Parathyroid adenoma (tissue), 2 donors: ENCODE results near the gene PAXX.
A peak's percentile ranks its signal among the peaks of the same experiment; 100 is the strongest.

Source experiments
- H2AFZ ChIP-seq: fragments of 300-600 bp; sonication (generic); one replicate; pipeline ENCODE4 v1.7.0; 2017; ENCODE audit warnings: antibody characterized with exemption, mild to moderate bottlenecking
- H3K27ac ChIP-seq: fragments of 300-600 bp; sonication (generic); one replicate; pipeline ENCODE4 v1.7.0; 2017
- H3K27me3 ChIP-seq: fragments of 300-600 bp; sonication (generic); one replicate; pipeline ENCODE4 v1.7.0; 2017; ENCODE audit warnings: low read length; ENCODE audit not compliant: control insufficient read depth, insufficient read depth
- H3K36me3 ChIP-seq: fragments of 300-600 bp; sonication (generic); one replicate; pipeline ENCODE4 v1.7.0; 2017; ENCODE audit warnings: low read length; ENCODE audit not compliant: control insufficient read depth, insufficient read depth
- H3K4me1 ChIP-seq: fragments of 300-600 bp; sonication (generic); one replicate; pipeline ENCODE4 v1.7.0; 2017; ENCODE audit warnings: control low read depth
- H3K4me2 ChIP-seq: fragments of 300-600 bp; sonication (generic); one replicate; pipeline ENCODE4 v1.7.0; 2017; ENCODE audit warnings: low read length
- H3K4me3 ChIP-seq: fragments of 300-600 bp; sonication (generic); one replicate; pipeline ENCODE4 v1.7.0; 2017; ENCODE audit warnings: low read depth, low read length
- H3K79me2 ChIP-seq: fragments of 300-600 bp; sonication (generic); one replicate; pipeline ENCODE4 v1.7.0; 2017; ENCODE audit warnings: control low read depth
- H3K9ac ChIP-seq: fragments of 300-600 bp; sonication (generic); one replicate; pipeline ENCODE4 v1.7.0; 2017; ENCODE audit warnings: mild to moderate bottlenecking
- H3K9me3 ChIP-seq: fragments of 300-600 bp; sonication (generic); one replicate; pipeline ENCODE4 v1.7.0; 2017; ENCODE audit warnings: low read length; ENCODE audit not compliant: control insufficient read depth
- TF ChIP-seq, protein P1 (sequence below): fragments of 300-600 bp; sonication (generic); IDR thresholded peaks from one replicate; pipeline ENCODE4 v1.7.0; 2017; ENCODE audit warnings: antibody characterized with exemption, mild to moderate bottlenecking
- donor health status: primary hyperparathyroidism.

PAXX gene

GRCh38 chr9:136977649-136978072 lies 14.6 kb upstream of the PAXX start:
- Histone ChIP-seq H3K36me3 (no peaks in the 10 kb centered on the region), H3K9me3 (no peaks in the 10 kb centered on the region), H3K27me3 (no peaks in the 10 kb centered on the region), H3K79me2 (no peaks in the 10 kb centered on the region), H3K4me3 (no peak overlapping the region), H3K9ac (no peak overlapping the region), H3K27ac (no peak overlapping the region), H3K4me1 (no peaks in the 10 kb centered on the region), H2AFZ (peak overlapping the region; percentile 56), H3K4me2 (peak overlapping the region; percentile 51)
- TF ChIP-seq, protein P1, sequence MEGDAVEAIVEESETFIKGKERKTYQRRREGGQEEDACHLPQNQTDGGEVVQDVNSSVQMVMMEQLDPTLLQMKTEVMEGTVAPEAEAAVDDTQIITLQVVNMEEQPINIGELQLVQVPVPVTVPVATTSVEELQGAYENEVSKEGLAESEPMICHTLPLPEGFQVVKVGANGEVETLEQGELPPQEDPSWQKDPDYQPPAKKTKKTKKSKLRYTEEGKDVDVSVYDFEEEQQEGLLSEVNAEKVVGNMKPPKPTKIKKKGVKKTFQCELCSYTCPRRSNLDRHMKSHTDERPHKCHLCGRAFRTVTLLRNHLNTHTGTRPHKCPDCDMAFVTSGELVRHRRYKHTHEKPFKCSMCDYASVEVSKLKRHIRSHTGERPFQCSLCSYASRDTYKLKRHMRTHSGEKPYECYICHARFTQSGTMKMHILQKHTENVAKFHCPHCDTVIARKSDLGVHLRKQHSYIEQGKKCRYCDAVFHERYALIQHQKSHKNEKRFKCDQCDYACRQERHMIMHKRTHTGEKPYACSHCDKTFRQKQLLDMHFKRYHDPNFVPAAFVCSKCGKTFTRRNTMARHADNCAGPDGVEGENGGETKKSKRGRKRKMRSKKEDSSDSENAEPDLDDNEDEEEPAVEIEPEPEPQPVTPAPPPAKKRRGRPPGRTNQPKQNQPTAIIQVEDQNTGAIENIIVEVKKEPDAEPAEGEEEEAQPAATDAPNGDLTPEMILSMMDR, result no peak

- Histone ChIP-seq H3K27ac (no peak overlapping the region), H3K79me2 (no peaks in the 10 kb centered on the region), H3K4me1 (no peaks in the 10 kb centered on the region), H3K36me3 (no peaks in the 10 kb centered on the region), H3K4me3 (no peak overlapping the region), H3K9ac (no peak overlapping the region), H3K9me3 (no peaks in the 10 kb centered on the region), H3K4me2 (peak overlapping the region; percentile 51), H2AFZ (peak overlapping the region; percentile 56), H3K27me3 (no peaks in the 10 kb centered on the region)
- TF ChIP-seq, protein P1, result no peak
Observed at GRCh38 chr9:136978073-136978864, 14.0 kb upstream of the PAXX start.

- H3K4me2 ChIP-seq, result no peak overlapping the region
- H3K9ac ChIP-seq, result no peak overlapping the region
- no peaks in the 10 kb centered on the region for H3K36me3 ChIP-seq
- no peak overlapping the region for H3K4me3 ChIP-seq
- no peak overlapping the region for H2AFZ ChIP-seq
- H3K9me3 ChIP-seq, result no peaks in the 10 kb centered on the region
- H3K79me2 ChIP-seq, result no peaks in the 10 kb centered on the region
- no peak overlapping the region for H3K27ac ChIP-seq
- H3K4me1 ChIP-seq, result no peaks in the 10 kb centered on the region
- TF ChIP-seq, protein P1, result no peak
- H3K27me3 ChIP-seq, result no peaks in the 10 kb centered on the region
Observed at GRCh38 chr9:136978865-136979544, 13.2 kb upstream of the PAXX start.

GRCh38 chr9:136979769-136980587 lies 12.2 kb upstream of the PAXX start:
- Histone ChIP-seq H3K4me3 (no peak overlapping the region), H3K27ac (no peak overlapping the region), H3K79me2 (no peaks in the 10 kb centered on the region), H3K9ac (no peak overlapping the region), H3K27me3 (no peaks in the 10 kb centered on the region), H3K36me3 (no peaks in the 10 kb centered on the region), H2AFZ (no peak overlapping the region), H3K4me1 (no peaks in the 10 kb centered on the region), H3K9me3 (no peaks in the 10 kb centered on the region), H3K4me2 (no peak overlapping the region)
- TF ChIP-seq, protein P1, result no peak
